ENCODE data around the gene HLA-B.
A peak's percentile ranks its signal among the peaks of the same experiment; 100 is the strongest.
"Not testable (repeated sequence)": the region's sequence is repeated elsewhere in the genome, so short reads cannot be mapped to it uniquely, and the experiment has no call there.

HLA-B gene

DNA sequence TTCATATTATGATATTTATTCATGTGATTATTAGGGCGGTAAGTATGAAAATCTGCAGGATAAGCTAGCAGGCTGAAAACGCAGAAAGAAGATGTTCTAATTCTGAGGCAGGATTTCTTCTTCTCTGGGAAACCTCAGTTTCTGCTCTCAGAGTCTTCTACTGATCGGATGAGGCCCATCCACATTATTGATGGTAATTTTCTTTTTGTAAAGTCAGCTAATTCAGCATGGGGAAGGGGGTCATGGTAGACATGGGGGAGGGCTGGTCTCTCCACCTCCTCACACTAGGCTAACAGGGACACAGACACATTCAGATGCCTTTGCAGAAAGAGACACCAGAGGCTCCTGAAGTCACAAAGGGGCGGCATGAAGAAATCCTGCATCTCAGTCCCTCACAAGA is 24.7 kb upstream of the HLA-B start:
- no peak for DNase-seq

DNA sequence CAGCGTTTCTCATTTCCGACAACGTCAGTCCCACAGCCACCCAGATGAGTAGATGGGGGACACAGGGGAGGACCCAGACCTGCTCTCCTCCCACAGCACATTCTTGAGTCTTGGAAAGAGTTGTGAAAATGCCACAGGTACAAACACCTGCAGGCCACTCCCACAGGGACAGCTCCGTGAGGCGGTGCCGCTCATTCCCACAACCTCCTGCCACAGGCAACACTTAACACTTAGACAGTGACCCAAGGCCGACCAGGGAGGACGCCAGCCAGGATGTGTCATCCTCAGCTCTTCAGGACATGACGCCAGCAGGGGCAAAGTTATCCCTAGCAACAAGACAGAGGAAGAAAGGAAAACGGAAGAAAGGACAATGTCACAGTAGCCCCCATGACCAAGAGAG is 22.9 kb upstream of the HLA-B start:
- no peak for DNase-seq

DNA sequence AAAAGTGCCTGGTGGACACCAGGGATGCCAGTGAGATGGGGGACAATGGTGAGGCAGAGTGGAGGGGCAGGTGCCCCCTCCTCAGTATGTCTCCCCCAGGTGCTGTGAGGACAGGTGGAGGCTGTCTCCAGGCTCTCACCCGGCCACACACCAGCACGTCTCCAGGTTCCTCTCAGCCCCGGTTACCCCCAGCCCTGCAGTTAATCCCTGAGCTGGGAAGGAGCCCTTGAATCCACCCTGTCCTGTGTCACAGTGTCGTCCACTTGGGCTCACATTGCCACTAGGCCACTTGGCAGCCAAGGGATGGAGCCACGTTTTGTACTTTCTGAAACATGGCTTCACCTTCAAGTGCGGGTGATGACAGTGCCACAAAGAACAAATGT is 21.7 kb upstream of the HLA-B start:
- DNase-seq, result no peak

DNA sequence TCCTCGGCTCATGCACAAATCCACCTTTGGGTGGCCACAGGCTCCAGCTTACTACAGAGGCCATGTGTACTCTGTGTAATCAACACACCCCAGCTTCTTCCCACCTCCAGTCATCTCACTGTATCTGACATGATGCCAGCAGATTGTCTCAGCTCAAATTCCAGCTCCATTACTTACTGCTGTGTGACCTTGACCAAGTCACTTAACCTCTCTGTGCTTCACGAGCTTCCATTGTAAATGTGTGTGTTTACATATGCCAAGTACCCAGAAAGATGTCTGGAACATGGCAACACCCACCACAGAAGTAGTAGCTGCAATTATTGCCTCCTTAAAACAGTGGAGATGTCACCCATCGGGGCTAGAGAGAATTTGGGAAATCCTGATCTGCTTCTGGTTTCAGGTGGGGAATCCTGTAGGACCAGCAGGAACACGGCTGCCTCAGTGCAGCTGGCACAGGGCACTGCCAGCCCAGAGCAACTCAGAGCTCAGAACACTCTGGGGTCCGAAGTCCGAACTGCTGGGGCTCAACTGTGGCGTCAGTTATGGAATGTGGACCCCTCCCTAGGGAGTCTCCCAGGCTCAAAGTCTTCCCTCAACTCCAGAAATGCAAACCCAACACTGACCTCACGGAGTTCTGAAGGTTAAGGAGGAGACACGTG is 21.2 kb upstream of the HLA-B start:
- DNase-seq, result no peak

DNA sequence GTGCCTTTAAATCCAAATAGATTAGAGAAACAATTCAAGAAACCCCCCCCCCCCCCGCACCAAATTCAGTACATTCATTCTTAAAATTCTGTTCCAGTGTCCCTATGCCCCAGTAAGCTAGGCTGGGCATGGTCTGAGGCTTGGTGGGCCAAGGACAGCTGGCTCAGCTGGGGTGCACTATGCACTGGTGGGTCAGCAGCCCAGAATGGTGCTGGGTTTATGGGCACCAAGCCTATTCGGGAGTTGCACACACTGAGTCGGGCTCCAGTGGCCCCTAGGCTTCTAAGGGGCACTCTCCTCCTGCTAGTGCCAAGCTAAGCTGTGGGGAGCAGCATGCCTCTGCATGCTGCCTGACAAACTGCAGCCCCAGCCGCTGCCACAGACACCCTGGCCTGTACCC is 20.1 kb upstream of the HLA-B start:
- DNase-seq, result no peak

DNA sequence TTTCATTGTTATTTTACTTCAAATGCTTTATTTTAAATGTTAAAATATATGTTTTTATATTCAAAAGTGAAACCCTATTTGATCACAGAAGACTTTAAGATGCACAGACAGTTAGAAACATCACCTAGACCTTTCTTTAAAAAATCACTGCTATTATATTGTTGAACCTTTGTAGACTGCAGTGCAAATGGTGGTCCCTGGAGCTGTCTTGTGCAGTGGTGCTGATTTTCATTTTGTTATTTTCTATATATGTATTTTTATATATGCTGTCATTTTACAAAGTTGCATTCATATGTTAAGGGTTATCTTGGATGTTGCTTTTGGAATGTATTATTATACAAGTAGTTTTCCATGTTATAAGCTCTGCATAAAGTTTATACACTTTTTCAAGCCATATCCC is 18.7 kb upstream of the HLA-B start:
- DNase-seq, result no peak

DNA sequence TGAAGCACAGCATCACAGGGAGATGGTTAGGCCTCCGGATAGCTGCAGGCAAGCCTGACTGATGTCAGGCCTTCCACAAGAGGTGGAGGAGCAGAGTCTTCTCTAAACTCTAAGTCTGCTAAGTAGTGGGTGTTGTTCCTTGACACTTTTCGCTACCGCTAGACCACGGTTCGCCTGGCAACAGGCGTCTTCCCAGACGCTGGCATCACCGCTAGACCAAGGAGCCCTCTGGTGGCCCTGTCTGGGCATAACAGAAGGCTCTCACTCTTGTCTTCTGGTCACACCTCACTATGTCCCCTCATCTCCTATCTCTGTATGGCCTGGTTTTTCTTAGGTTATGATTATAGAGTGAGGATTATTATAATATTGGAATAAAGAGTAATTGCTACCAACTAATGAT is 17.1 kb upstream of the HLA-B start:
- not testable (repeated sequence) for DNase-seq

DNA sequence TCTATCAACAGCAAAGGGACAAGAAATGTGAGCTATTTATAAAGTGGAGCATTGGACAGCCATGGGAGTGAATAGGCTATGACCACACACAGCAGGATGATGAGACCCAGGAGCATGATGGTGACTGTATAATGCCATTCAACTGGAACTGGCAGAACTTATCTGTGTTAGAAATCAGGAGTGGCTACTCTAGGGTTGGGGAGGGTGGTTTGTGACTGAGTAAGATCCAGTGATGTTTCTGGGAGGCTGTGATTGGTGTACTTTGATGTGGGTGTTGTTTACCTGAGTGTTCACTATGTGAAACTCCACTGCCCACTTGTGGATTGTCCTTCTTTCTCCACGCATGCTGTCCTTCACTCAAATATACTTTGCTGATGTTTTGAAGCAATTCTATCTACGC is 11.5 kb upstream of the HLA-B start:
- DNase-seq, result no peak

DNA sequence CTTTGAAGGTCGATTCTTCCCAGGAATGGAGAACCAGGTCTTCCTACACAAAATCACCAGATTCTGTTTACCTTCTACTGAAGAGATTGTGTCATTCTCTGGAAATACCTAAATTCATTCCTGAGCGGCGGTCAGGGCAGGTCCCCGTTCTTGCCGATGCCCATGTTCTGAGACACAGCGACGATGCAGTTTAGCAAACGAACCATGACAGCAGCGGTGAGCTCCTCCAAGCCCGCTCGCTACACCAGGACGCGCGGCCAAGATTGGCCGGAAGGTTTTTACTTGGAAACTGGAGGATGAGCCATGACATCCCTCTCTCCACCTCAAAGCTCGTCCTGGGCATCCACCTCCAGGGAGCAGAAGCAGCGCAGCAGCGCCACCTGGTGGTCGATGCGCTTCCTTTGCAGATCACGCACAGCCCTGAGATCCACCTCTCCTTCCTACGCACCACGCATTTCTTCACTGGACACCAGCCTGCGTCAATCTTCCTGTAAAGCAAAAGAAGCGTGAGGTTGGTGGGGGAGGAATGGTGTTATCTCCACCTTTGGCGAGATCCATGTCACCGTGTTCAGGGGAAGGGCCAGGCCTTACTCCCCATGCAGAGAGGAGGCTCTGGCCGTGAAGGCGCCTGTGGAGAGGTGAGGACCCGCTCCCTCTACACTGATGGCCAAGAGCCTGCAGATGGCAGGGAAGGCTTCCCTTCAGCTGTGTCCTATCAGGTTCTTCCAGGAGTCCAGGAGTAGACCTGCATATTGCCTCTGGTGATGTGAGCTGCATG is 9.9 kb upstream of the HLA-B start:
- peak; percentile 30 for DNase-seq

DNA sequence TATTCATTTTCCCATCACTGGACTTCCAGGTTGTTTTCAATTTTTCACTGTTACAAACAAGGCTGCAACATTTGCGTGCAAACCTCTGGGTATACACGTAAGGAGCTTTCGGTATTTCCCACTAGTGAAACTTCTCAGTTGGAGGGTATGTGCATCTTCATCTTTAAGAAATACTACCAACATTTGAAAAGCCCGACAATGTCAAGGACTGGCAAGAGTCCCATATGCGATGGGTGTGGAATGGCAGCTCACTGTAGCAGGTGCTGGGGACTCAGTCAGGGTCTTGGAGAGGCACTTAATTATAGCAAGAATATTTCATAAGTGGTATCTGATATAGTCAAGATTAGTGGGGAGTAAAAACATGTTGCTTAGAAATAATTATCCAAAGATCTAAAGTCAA is 8.9 kb upstream of the HLA-B start:
- no peak for DNase-seq

DNA sequence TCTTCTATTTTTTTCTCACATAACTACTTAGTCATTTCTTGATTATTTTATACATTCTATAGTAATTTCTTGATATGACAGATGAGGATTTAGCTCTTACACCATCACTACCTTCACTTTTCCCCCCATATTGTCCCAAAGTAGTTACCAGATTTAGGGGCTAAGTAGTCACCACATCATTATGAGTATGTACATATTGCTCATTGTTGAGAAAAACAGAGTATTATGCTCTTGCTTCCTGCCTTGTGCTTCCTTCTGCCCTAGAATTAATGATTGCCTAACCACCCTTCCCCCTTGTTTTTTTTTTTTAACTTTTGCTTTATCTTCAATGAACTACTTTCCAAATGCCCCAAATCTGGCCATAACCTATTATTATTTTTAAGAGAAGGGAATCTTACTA is 6.8 kb upstream of the HLA-B start:
- no peak for DNase-seq

DNA sequence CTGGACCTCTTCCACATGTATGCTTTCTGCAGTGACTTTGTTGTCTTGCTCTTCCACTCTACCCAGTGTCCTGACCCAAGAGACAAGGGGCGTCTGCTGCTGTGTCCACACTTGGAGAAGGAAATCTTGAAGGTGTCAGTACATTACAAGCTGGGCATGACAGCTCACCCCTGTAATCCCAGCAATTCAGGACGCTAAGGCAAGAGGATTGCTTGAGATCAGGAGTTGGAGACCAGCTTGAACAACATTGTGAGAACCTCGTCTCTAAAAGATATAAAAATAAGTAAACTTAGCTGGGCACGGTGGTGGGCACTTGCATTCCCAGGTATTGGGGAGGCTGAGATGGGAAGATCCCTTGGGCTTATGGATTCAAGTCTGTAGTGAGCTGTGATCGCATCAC is 5.8 kb upstream of the HLA-B start:
- DNase-seq, result no peak

DNA sequence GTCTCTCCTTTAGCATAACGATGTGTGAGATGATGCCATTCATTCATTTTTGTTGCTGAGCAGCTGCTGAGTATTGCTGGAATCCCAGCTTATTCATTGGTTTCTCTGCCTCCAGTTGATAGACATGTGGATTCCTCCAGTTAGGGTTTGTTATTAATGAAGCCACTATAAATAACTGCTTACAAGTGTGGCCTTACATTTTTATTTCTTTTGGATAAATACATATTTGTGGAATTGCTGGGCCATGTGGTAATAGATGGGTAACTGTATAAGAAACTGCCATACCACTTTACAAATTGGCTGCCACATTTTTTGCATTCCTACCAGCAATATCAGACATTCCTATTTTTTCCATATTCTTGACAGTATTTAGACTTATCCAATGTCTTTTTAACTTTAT is 2.6 kb upstream of the HLA-B start:
- DNase-seq, result no peak

DNA sequence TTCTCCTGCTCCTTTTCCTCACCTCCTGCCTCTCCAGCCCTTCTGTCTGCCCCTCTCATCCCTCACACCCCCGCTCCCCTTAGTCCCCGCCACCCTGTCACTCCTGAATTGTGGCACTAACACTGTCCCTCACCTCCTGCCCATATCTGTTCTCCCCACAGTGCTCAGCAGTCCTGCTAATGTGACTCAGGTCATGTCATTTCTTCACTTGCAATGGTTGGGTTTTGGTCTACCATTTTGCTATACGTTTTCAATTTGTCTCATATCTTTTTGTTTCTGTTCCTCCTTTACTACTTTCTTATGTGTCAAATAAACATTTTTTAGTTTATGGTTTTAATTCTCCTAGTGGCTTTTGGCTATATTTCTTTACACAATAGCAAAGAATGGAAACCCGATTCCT is 1.3 kb upstream of the HLA-B start:
- no peak for DNase-seq

DNA sequence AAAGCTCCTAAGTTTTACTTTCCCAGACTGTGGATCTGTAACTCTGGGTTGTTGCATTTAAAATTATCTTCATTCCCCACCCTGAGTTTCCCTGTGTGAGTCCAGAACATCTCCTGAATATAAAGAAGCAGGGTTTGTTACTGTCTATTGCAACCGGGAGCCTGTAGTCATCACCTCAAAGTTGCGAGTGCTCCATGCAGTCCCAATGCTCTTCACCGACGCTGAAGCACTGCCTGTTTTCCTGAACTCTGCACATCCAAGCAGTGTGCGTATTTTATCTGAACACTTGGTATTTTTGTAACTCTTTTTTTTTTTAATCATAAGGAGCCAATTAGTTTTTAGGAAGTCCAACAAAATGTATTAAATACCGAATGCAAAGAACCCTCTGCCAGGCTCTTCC is 907 bp upstream of the HLA-B start:
- no peak for DNase-seq

DNA sequence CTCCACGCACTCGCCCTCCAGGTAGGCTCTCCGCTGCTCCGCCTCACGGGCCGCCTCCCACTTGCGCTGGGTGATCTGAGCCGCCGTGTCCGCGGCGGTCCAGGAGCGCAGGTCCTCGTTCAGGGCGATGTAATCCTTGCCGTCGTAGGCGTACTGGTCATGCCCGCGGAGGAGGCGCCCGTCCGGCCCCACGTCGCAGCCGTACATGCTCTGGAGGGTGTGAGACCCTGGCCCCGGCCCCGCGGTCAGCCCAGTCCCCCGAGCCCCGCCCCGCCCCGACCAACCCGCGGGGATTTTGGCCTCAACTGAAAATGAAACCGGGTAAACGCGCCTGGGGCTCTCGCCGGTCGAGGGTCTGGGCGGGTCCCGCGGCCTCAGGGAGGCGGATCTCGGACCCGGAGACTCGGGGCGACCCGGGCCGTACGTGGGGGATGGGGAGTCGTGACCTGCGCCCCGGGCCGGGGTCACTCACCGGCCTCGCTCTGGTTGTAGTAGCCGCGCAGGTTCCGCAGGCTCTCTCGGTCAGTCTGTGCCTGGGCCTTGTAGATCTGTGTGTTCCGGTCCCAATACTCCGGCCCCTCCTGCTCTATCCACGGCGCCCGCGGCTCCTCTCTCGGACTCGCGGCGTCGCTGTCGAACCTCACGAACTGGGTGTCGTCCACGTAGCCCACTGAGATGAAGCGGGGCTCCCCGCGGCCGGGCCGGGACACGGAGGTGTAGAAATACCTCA is 598 bp downstream of the HLA-B start:
- DNase-seq, result no peak

DNA sequence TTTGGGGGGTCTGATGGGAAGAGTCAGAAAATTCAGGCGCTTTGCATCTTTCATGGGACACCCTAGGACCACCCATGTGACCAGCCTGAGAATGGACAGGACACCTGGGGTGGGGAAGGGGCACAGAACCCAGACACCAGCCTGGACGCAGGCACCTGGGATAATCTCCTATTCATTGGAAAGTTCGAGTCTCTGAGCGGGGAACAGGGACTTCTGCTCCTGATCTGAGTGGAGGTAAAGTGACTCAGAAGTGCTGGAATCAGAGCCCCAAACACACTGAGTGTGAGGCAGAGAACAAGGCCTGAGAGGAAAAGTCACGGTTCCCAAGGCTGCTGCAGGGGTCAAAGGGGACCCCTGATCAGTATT is 1.4 kb downstream of the HLA-B start:
- no peak for DNase-seq

DNA sequence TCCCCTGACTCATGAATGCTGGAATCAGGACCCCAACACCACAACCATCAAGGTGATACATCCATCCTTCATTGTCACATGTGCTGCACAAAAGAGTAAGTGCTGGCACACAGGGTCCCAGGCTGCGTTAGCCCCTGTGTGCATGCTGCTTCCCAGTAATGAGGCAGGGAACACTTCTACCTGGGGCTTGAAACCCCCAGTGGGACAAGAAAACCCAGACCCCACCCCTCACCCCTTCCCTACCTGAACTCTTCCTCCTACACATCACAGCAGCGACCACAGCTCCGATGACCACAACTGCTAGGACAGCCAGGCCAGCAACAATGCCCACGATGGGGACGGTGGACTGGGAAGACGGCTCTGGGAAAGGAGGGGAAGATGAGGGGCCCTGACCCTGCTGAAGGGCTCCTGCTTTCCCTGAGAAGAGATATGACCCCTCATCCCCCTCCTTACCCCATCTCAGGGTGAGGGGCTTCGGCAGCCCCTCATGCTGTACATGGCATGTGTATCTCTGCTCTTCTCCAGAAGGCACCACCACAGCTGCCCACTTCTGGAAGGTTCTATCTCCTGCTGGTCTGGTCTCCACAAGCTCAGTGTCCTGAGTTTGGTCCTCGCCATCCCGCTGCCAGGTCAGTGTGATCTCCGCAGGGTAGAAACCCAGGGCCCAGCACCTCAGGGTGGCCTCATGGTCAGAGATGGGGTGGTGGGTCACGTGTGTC is 2.0 kb downstream of the HLA-B start:
- DNase-seq, result no peak

DNA sequence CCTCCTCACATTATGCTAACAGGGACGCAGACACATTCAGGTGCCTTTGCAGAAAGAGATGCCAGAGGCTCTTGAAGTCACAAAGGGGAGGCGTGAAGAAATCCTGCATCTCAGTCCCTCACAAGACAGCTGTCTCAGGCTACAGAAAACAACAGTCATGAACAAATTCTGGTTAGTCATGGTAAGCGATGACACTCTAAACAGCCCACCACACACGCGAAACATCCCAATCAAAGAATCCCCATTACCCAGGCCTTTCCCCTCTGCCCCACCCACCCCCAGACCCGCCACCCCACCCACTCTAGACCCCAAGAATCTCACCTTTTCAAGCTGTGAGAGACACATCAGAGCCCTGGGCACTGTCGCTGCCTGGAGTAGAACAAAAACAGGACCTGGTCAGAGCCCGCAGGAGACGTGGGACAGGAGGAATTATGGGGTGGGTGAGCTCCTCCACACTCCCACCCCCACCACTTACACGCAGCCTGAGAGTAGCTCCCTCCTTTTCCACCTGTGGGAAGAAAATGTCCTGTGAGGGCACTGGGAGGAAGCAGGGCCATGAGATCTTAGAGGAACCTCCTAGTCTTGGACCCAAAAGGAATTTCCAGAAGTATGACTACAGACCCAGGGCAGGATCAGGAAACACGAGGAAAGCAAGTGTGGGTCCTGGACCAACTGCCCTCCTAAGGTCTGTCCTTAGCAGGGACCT is 2.7 kb downstream of the HLA-B start:
- no peak for DNase-seq

DNA sequence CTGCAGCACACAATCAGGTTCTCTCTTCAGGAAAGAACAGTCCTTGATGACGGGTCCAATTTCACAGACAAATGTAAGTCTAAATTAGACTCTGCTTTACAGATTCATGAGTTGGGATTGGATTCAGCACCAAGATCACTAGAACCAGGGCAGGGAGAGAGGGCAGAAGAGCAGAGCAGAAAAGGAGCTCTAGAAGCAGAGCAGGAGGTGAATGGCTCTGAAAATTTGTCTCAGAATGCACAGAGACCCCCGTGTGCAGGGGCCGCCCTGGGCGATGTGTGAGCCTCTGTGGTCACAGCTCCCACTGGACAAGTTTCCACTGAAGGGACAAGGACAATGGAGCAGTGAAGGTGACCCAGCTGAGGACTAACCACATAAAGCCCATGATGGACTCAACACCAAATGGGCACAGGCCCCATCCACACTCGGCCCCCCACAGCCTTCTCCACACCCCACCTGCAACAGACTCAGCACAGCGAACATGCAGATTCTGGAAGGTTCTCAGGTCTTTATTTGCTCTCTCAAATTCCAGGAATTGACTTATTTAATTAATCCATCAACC is 3.5 kb downstream of the HLA-B start:
- DNase-seq, result no peak

DNA sequence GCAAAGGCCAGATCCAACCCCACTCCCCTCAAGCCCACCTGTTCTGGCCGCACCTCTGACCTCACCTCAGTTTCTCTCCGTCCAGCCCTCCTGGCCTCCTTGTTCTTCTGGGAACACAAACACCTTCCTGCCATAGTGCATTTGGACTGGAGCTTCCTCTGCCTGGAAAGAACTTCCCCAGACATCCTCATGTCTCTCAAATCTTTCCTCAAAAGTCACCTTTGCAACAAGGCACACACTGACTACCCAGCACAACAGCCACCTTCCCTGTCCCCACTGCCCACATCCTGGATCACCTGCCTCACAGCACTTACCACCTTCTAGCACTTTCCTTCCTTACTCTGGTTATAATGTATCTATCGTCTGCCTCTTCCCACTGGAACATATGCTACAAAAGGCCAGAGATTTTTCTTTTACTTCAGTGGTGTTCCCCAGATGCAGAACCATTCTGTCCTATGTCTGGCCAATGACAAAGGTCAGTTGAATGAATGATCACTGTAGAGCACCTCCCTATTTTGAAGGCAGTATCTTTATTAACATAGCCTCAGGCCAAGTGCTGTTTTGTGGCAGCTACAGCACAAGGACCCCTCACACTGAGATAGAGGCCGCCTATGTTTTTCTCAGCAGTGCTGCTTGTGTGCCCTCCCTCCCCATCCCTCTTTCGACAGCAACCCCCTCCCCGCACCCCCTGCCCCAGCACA is 4.1 kb downstream of the HLA-B start:
- no peak for DNase-seq

DNA sequence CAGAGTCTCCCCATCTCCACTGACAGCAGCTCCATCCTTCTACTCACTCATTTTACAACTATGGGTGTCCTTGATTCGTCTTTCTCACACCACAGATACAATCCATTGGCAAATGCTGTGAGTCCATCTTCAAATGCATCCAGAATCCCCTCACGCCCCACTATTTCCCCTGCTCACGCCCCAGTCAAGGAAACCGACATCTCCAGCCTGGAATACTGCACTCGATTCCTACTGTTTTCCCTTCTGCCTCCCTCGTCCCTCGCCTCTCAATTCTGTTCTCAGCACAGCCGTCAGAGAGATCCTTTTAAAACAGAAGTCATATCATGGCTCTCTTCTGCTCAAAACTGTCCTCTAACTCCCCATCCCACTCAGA is 4.7 kb downstream of the HLA-B start:
- no peak for DNase-seq
